H1 (cell line): Measurements from ENCODE around the gene SBF2. TPM values are rescaled to one million over a fixed set of nuclear protein-coding genes. Genes with fewer than 3 reads are reported as not detected.

Experiments used
- CTCF ChIA-PET: fragments of 300-600 bp; sonication (Branson Sonifier 250); formaldehyde crosslinking; loops from one replicate; lab custom pipeline; 2021; ENCODE audit not compliant: partially characterized antibody; lab: Charles Lee
- POLR2A ChIA-PET: fragments of 300-600 bp; sonication (Branson Sonifier 250); formaldehyde crosslinking; loops from one replicate; lab custom pipeline; 2021; ENCODE audit warnings: inconsistent platforms; ENCODE audit not compliant: partially characterized antibody; lab: Charles Lee
- DNase-seq, 2 experiments: peaks; one replicate each; pipeline versions ENCODE4 v3.0.0 to v3.0.0-alpha.2; 2010 to 2022; ENCODE audit warnings: low spot score in 2 of 2, low read depth in 1 of 2, mixed read lengths in 1 of 2
- FAIRE-seq: peaks from 2 replicates; lab custom pipeline; 2011; peaks lifted over from hg19 to GRCh38; lab: Jason Lieb, UNC
- H2AFZ ChIP-seq: 2 replicates; pipeline ENCODE4 v1.8.1; 2012; ENCODE audit warnings: low read length, inconsistent platforms
- H2AK5ac ChIP-seq: 2 replicates; pipeline ENCODE4 v1.6.1; 2013; ENCODE audit warnings: low read depth, low read length
- H2BK120ac ChIP-seq: replicated peaks from 2 replicates; pipeline ENCODE3; 2013; ENCODE audit warnings: low read depth, low read length, inconsistent platforms
- H2BK12ac ChIP-seq: 2 replicates; pipeline ENCODE4 v1.6.1; 2013; ENCODE audit warnings: low read depth, low read length
- H2BK15ac ChIP-seq: 2 replicates; pipeline ENCODE4 v1.6.1; 2013; ENCODE audit warnings: low read length
- H2BK20ac ChIP-seq: 2 replicates; pipeline ENCODE4 v1.6.1; 2013; ENCODE audit warnings: low read length
- H2BK5ac ChIP-seq: 2 replicates; pipeline ENCODE4 v1.6.1; 2013; ENCODE audit warnings: low read depth, low read length
- H3K14ac ChIP-seq: 2 replicates; pipeline ENCODE4 v1.6.1; 2013; ENCODE audit warnings: inconsistent platforms; ENCODE audit not compliant: insufficient read length
- H3K18ac ChIP-seq: 2 replicates; pipeline ENCODE4 v1.6.1; 2013; ENCODE audit warnings: low read length; ENCODE audit errors: extremely low read depth
- H3K23ac ChIP-seq: 2 replicates; pipeline ENCODE4 v1.6.1; 2013; ENCODE audit warnings: inconsistent platforms; ENCODE audit not compliant: insufficient read length
- H3K23me2 ChIP-seq: 2 replicates; pipeline ENCODE4 v1.6.1; 2013; ENCODE audit warnings: low read depth, low read length
- H3K27ac ChIP-seq: 2 replicates; pipeline ENCODE4 v1.6.1; 2011; ENCODE audit warnings: low read depth, low read length, inconsistent platforms
- H3K27me3 ChIP-seq, 4 experiments: replicated peaks in 1 of 4; 1 replicate in 1 of 4; 2 replicates in 3 of 4; pipeline versions ENCODE4 v1.6.1 to v1.8.1; 2011 to 2013; ENCODE audit warnings: low read length in 3 of 4, mild to moderate bottlenecking in 3 of 4, inconsistent platforms in 2 of 4, mixed read lengths in 2 of 4, moderate library complexity in 1 of 4; ENCODE audit not compliant: control insufficient read depth in 3 of 4, insufficient read depth in 3 of 4; ENCODE audit errors: extremely low read depth in 1 of 4
- H3K36me3 ChIP-seq, 4 experiments: 2 replicates each; pipeline versions ENCODE4 v1.6.1 to v1.8.1; 2011 to 2013; ENCODE audit warnings: mild to moderate bottlenecking in 4 of 4, low read length in 3 of 4, moderate library complexity in 2 of 4, control low read depth in 1 of 4, inconsistent platforms in 1 of 4; ENCODE audit not compliant: insufficient read depth in 4 of 4, control insufficient read depth in 2 of 4
- H3K4ac ChIP-seq: replicated peaks from 2 replicates; pipeline ENCODE3; 2013; ENCODE audit warnings: low read length, low read depth, mixed read lengths, inconsistent platforms; ENCODE audit not compliant: insufficient read length
- H3K4me1 ChIP-seq, 4 experiments: replicated peaks in 1 of 4; 1 replicate in 1 of 4; 2 replicates in 3 of 4; pipeline versions ENCODE4 v1.6.1 to v1.8.1; 2011 to 2013; ENCODE audit warnings: low read length in 3 of 4, inconsistent platforms in 2 of 4, mixed read lengths in 1 of 4; ENCODE audit not compliant: insufficient read depth in 4 of 4, control insufficient read depth in 3 of 4
- H3K4me2 ChIP-seq, 2 experiments: 2 replicates each; pipeline versions ENCODE4 v1.6.1 to v1.8.1; 2011 to 2013; ENCODE audit warnings: low read depth in 2 of 2, low read length in 2 of 2, control low read depth in 1 of 2, inconsistent platforms in 1 of 2, mild to moderate bottlenecking in 1 of 2; ENCODE audit not compliant: insufficient read depth in 1 of 2
- H3K4me3 ChIP-seq, 4 experiments: fragments of 200-600, 300-600 bp in 1 of 4; sonication (generic), shearing (Covaris generic), sonication (Bioruptor Twin) in 1 of 4; 2 replicates each; pipeline versions ENCODE4 v1.5.1 to v1.8.1; 2011 to 2016; ENCODE audit warnings: low read length in 4 of 4, low read depth in 3 of 4, control low read depth in 2 of 4, inconsistent platforms in 2 of 4, mild to moderate bottlenecking in 2 of 4, mixed read lengths in 1 of 4, moderate library complexity in 1 of 4; ENCODE audit not compliant: insufficient read depth in 2 of 4; ENCODE audit errors: extremely low read depth in 1 of 4
- H3K56ac ChIP-seq: replicated peaks from 2 replicates; pipeline ENCODE3; 2013; ENCODE audit warnings: low read depth, mild to moderate bottlenecking, mixed read lengths, low read length, inconsistent platforms; ENCODE audit not compliant: insufficient read length
- H3K79me1 ChIP-seq: 2 replicates; pipeline ENCODE4 v1.6.1; 2013; ENCODE audit warnings: low read depth, low read length, control low read depth
- H3K79me2 ChIP-seq, 2 experiments: 2 replicates each; pipeline versions ENCODE4 v1.6.1 to v1.8.1; 2012 to 2013; ENCODE audit warnings: low read length in 2 of 2, mild to moderate bottlenecking in 2 of 2, inconsistent platforms in 1 of 2; ENCODE audit not compliant: insufficient read depth in 2 of 2, control insufficient read depth in 1 of 2
- H3K9ac ChIP-seq, 4 experiments: replicated peaks in 1 of 4; 1 replicate in 1 of 4; 2 replicates in 3 of 4; pipeline versions ENCODE4 v1.6.1 to v1.8.1; 2011 to 2013; ENCODE audit warnings: low read depth in 3 of 4, low read length in 3 of 4, control low read depth in 2 of 4, mild to moderate bottlenecking in 2 of 4, moderate library complexity in 2 of 4, inconsistent platforms in 1 of 4; ENCODE audit errors: extremely low read depth in 1 of 4
- H3K9me3 ChIP-seq, 2 experiments: 2 replicates each; pipeline versions ENCODE4 v1.6.1 to v1.8.1; 2012 to 2013; ENCODE audit warnings: mild to moderate bottlenecking in 2 of 2, moderate library complexity in 2 of 2, control low read depth in 1 of 2, inconsistent platforms in 1 of 2, low read depth in 1 of 2, low read length in 1 of 2, mixed read lengths in 1 of 2; ENCODE audit not compliant: insufficient read depth in 2 of 2
- H4K20me1 ChIP-seq, 2 experiments: replicated peaks in 1 of 2; 2 replicates each; pipeline versions ENCODE3 to v1.8.1; 2011 to 2013; ENCODE audit warnings: inconsistent platforms in 2 of 2, low read length in 2 of 2, mild to moderate bottlenecking in 1 of 2; ENCODE audit not compliant: insufficient read depth in 2 of 2, control insufficient read depth in 1 of 2
- H4K5ac ChIP-seq: 2 replicates; pipeline ENCODE4 v1.6.1; 2013; ENCODE audit warnings: low read length, low read depth, mixed read lengths, inconsistent platforms; ENCODE audit not compliant: insufficient read length
- H4K8ac ChIP-seq: 2 replicates; pipeline ENCODE4 v1.8.0; 2013; ENCODE audit warnings: mild to moderate bottlenecking, moderate library complexity, low read length, inconsistent platforms; ENCODE audit not compliant: insufficient read depth; ENCODE audit errors: extremely low read depth
- H4K91ac ChIP-seq: replicated peaks from 2 replicates; pipeline ENCODE3; 2013; ENCODE audit warnings: low read length, mixed read lengths, inconsistent platforms; ENCODE audit not compliant: insufficient read length
- ASH2L ChIP-seq: fragments of 200-600, 300-600 bp; sonication (generic); IDR thresholded peaks from one replicate; pipeline ENCODE4 v1.7.1; 2017; ENCODE audit warnings: low read length
- BACH1 ChIP-seq: IDR thresholded peaks from 2 replicates; pipeline ENCODE4 v1.6.1; 2012; ENCODE audit warnings: low read length, improper control_type of control experiment
- BCL11A ChIP-seq, 2 experiments: IDR thresholded peaks; one replicate each; pipeline ENCODE4 v1.6.1; 2011; ENCODE audit warnings: low read depth in 2 of 2, low read length in 2 of 2, mild to moderate bottlenecking in 2 of 2
- CREB1 ChIP-seq: IDR thresholded peaks from 2 replicates; pipeline ENCODE4 v1.6.1; 2012; ENCODE audit warnings: inconsistent platforms
- FOSL1 ChIP-seq: IDR thresholded peaks from 2 replicates; pipeline ENCODE4 v1.6.1; 2011; ENCODE audit warnings: mild to moderate bottlenecking, low read depth, low read length, moderate library complexity; ENCODE audit not compliant: insufficient read depth
- GTF2F1 ChIP-seq: IDR thresholded peaks from 2 replicates; pipeline ENCODE4 v1.6.1; 2012; ENCODE audit warnings: low read depth, low read length, improper control_type of control experiment, borderline replicate concordance
- HDAC2 ChIP-seq, 2 experiments: fragments of 300-600 bp in 1 of 2; sonication (generic) in 1 of 2; IDR thresholded peaks; 2 replicates each; pipeline ENCODE4 v1.6.1; 2011 to 2012; ENCODE audit warnings: low read depth in 2 of 2, low read length in 2 of 2, mild to moderate bottlenecking in 2 of 2, moderate library complexity in 2 of 2, borderline replicate concordance in 1 of 2, inconsistent platforms in 1 of 2
- JUND ChIP-seq: IDR thresholded peaks from 2 replicates; pipeline ENCODE4 v1.6.1; 2011; ENCODE audit warnings: mild to moderate bottlenecking, improper control_type of control experiment, low read length
- SP4 ChIP-seq: IDR thresholded peaks from 2 replicates; pipeline ENCODE4 v1.6.1; 2012; ENCODE audit warnings: low read length, inconsistent platforms
- TEAD4 ChIP-seq: IDR thresholded peaks from 2 replicates; pipeline ENCODE4 v1.6.1; 2012; ENCODE audit warnings: low read depth, low read length, inconsistent platforms, mixed read lengths
- ZNF274 ChIP-seq: IDR thresholded peaks from 2 replicates; pipeline ENCODE4 v1.7.0; 2012; ENCODE audit warnings: low read length, borderline replicate concordance; ENCODE audit errors: extremely low read depth
- WGBS, 2 experiments: shearing (Covaris generic) in 1 of 2; methylation state at CpG; one replicate each; pipeline versions ENCODE4 v1.1.6 to v1.1.7; 2013 to 2015; ENCODE audit warnings: low lambda C conversion rate in 2 of 2, mixed read lengths in 2 of 2, inconsistent platforms in 1 of 2, low coverage in 1 of 2, missing lambda C conversion rate in 1 of 2; ENCODE audit not compliant: insufficient replicate concordance in 2 of 2, insufficient coverage in 1 of 2, insufficient read length in 1 of 2; ENCODE audit errors: extremely low coverage in 1 of 2, missing lambda C conversion rate in 1 of 2; 5-methylcytosine and 5-hydroxymethylcytosine counted together
- polyA plus RNA-seq, 7 experiments: library from polyadenylated mRNA; depleted of rRNA in 3 of 7; stranded (reverse) in 5 of 7; unstranded in 2 of 7; fragments of >200 nt in 5 of 7; fragments of 200-250 nt in 2 of 7; gene quantifications; 1 replicate in 5 of 7; 2 replicates in 1 of 7; 4 replicates in 1 of 7; pipeline versions ENCODE4 v1.2.1 to v1.2.3, GENCODE V29; 2011 to 2013; ENCODE audit warnings: missing spikeins in 2 of 7, mixed read lengths in 2 of 7
- total RNA-seq: library from RNA; stranded (reverse); fragmentation: NEBNext Ultra II Directional; extraction: Animal tissue kit (Norgen Biotek cat#: 25700); gene quantifications from 2 replicates; pipeline ENCODE4 v1.2.1, GENCODE V29; 2021
- TF ChIP-seq, protein P1 (sequence below), 3 experiments: IDR thresholded peaks; 1 replicate in 2 of 3; 2 replicates in 1 of 3; pipeline versions ENCODE4 v1.5.1 to v1.6.1; 2011; ENCODE audit warnings: low read length in 3 of 3, mild to moderate bottlenecking in 3 of 3, inconsistent platforms in 2 of 3, low read depth in 1 of 3, moderate library complexity in 1 of 3; ENCODE audit not compliant: insufficient read depth in 1 of 3; ENCODE audit errors: control extremely low read depth in 1 of 3

SBF2 gene
- total and polyA plus RNA-seq, 2 of the 8 experiments (the other 6 are each of a cell fraction or from before 2014, with no cell fraction given): 36.7 to 50.5 TPM

DNA sequence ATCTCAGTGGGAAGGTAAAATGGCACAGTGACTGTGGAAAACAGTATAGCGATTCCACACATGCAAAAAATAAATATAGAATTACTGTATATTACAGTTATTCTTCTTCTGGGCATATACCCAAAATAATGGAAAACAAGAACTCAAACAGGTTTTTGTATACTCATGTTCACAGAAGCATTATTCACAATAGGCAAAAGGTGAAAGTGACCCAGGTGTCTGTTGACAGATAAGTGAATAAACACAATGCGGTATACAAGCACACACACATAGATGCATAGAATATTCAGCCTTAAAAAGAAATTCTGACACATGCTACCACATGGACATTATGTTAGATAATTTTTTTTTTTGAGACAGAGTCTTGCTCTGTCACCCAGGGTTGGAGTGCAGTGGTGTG, 397.1 kb downstream of the SBF2 start:
- Histone ChIP-seq H2BK20ac (no peak overlapping the region), H3K56ac (no peak overlapping the region), H3K4me1 (peaks cover 0 to 9% (median 3%) of the 10 kb centered on the region in 4 experiments; a peak in 4 of 7 replicates), H2BK12ac (no peak overlapping the region), H3K9me3 (no peaks in the 10 kb centered on the region; a peak in 1 of 4 replicates), H2BK120ac (no peak overlapping the region), H2BK5ac (no peak overlapping the region), H2AFZ (no peak overlapping the region), H3K9ac (no peak overlapping the region), H3K4me2 (no peak overlapping the region), H4K5ac (no peak overlapping the region), H3K23ac (no peak overlapping the region), H4K8ac (no peak overlapping the region), H3K4me3 (no peak overlapping the region), H4K20me1 (no peaks in the 10 kb centered on the region), H3K27me3 (no peaks in the 10 kb centered on the region), H3K4ac (no peak overlapping the region), H4K91ac (no peak overlapping the region), H3K79me1 (no peaks in the 10 kb centered on the region), H3K79me2 (no peaks in the 10 kb centered on the region), H3K36me3 (peaks cover 0 to 4% (median 2%) of the 10 kb centered on the region in 4 experiments; a peak in 2 of 8 replicates), H3K23me2 (no peaks in the 10 kb centered on the region), H3K18ac (no peak overlapping the region), H2BK15ac (no peak overlapping the region), H3K14ac (no peak overlapping the region), H3K27ac (no peak overlapping the region), H2AK5ac (no peak overlapping the region)
- TF ChIP-seq ASH2L: no peak
- TF ChIP-seq BCL11A (IDR thresholded peaks at IDR 0.05; ENCODE audit: low read depth in 2 of 2, low read length in 2 of 2): no peak
- no peak for TF ChIP-seq ZNF274
- TF ChIP-seq, protein P1, sequence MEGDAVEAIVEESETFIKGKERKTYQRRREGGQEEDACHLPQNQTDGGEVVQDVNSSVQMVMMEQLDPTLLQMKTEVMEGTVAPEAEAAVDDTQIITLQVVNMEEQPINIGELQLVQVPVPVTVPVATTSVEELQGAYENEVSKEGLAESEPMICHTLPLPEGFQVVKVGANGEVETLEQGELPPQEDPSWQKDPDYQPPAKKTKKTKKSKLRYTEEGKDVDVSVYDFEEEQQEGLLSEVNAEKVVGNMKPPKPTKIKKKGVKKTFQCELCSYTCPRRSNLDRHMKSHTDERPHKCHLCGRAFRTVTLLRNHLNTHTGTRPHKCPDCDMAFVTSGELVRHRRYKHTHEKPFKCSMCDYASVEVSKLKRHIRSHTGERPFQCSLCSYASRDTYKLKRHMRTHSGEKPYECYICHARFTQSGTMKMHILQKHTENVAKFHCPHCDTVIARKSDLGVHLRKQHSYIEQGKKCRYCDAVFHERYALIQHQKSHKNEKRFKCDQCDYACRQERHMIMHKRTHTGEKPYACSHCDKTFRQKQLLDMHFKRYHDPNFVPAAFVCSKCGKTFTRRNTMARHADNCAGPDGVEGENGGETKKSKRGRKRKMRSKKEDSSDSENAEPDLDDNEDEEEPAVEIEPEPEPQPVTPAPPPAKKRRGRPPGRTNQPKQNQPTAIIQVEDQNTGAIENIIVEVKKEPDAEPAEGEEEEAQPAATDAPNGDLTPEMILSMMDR (IDR thresholded peaks at IDR 0.05; ENCODE audit: control extremely low read depth in 1 of 3, insufficient read depth in 1 of 3, low read depth in 1 of 3, low read length in 3 of 3): no peak
- no peak for TF ChIP-seq BACH1
- TF ChIP-seq TEAD4: no peak
- TF ChIP-seq HDAC2 (IDR thresholded peaks at IDR 0.05; ENCODE audit: borderline replicate concordance in 1 of 2, low read depth in 2 of 2, low read length in 2 of 2): no peak
- TF ChIP-seq CREB1: no peak
- no peak for TF ChIP-seq GTF2F1
- TF ChIP-seq SP4: no peak
- TF ChIP-seq JUND: no peak
- TF ChIP-seq FOSL1: no peak
- no peak for FAIRE-seq
- 97% methylated on average over 2 of the region's 2 CpGs; no CpG with 5 or more reads in 1 of the 2 experiments for WGBS, 2 experiments
- POLR2A ChIA-PET: no interaction called here
- DNase-seq: no peak
- CTCF ChIA-PET: no interaction called here
